IMR-90 (cell line): ENCODE results near the gene DSCAM. TPM values are rescaled to one million over a fixed set of nuclear protein-coding genes. Genes with fewer than 3 reads are reported as not detected.

Source experiments
- ATAC-seq: fragments of 200-7000 bp; cut with Tn5 transposase; 2 replicates; pipeline ENCODE4 v1.9.1; 2020; ENCODE audit warnings: low read depth, mild to moderate bottlenecking, moderate library complexity
- BruUV-seq: library from RNA; stranded (reverse); fragments of 400-500 nt; replicated peaks from 2 replicates; lab custom pipeline; 2021; lab: Mats Ljungman, UMichigan
- CTCF ChIA-PET: fragments of 300-600 bp; formaldehyde crosslinking; extraction: SDS; loops from one replicate; lab custom pipeline; 2021; ENCODE audit warnings: antibody characterized with exemption; lab: Yijun Ruan, JAX
- POLR2A ChIA-PET: fragments of 300-600 bp; sonication (Branson Sonifier 250); formaldehyde crosslinking; loops from one replicate; lab custom pipeline; 2022; ENCODE audit warnings: antibody characterized with exemption; ENCODE audit not compliant: unreplicated experiment; lab: Charles Lee
- DNase-seq: peaks from one replicate; pipeline ENCODE4 v3.0.0; 2013
- H2AFZ ChIP-seq: replicated peaks from 2 replicates; pipeline ENCODE3; 2013; ENCODE audit warnings: low read length, mild to moderate bottlenecking; ENCODE audit not compliant: poor library complexity
- H2AK5ac ChIP-seq: 2 replicates; pipeline ENCODE4 v1.6.1; 2013; ENCODE audit warnings: low read depth, low read length, inconsistent platforms
- H2AK9ac ChIP-seq: replicated peaks from 2 replicates; pipeline ENCODE3; 2013; ENCODE audit warnings: mild to moderate bottlenecking, low read depth, low read length, moderate library complexity; ENCODE audit not compliant: poor library complexity
- H2BK120ac ChIP-seq: 2 replicates; pipeline ENCODE4 v1.6.1; 2013; ENCODE audit warnings: low read depth, low read length, inconsistent platforms
- H2BK15ac ChIP-seq: 3 replicates; pipeline ENCODE4 v1.6.1; 2013; ENCODE audit warnings: low read depth, low read length, inconsistent platforms
- H2BK20ac ChIP-seq: 2 replicates; pipeline ENCODE4 v1.6.1; 2013; ENCODE audit warnings: low read depth, mild to moderate bottlenecking, inconsistent platforms, low read length, moderate library complexity
- H2BK5ac ChIP-seq: 2 replicates; pipeline ENCODE4 v1.6.1; 2013; ENCODE audit warnings: mild to moderate bottlenecking, low read depth, low read length, inconsistent platforms; ENCODE audit not compliant: poor library complexity, severe bottlenecking
- H3K14ac ChIP-seq: replicated peaks from 2 replicates; pipeline ENCODE4 v1.6.1; 2013; ENCODE audit warnings: low read depth, low read length, inconsistent platforms
- H3K18ac ChIP-seq: 2 replicates; pipeline ENCODE4 v1.6.1; 2013; ENCODE audit warnings: low read depth, low read length, control low read depth
- H3K23ac ChIP-seq: 2 replicates; pipeline ENCODE4 v1.6.1; 2013; ENCODE audit warnings: low read depth, low read length, inconsistent platforms
- H3K27ac ChIP-seq: 2 replicates; pipeline ENCODE4 v1.5.1; 2013; ENCODE audit warnings: mild to moderate bottlenecking, control low read depth, low read length; ENCODE audit not compliant: insufficient read depth
- H3K27me3 ChIP-seq: 2 replicates; pipeline ENCODE4 v1.6.1; 2013; ENCODE audit warnings: low read length; ENCODE audit not compliant: control insufficient read depth, insufficient read depth
- H3K36me3 ChIP-seq: 2 replicates; pipeline ENCODE4 v1.6.1; 2013; ENCODE audit warnings: low read length, mixed read lengths; ENCODE audit not compliant: control insufficient read depth, insufficient read depth
- H3K4ac ChIP-seq: 2 replicates; pipeline ENCODE4 v1.6.1; 2013; ENCODE audit warnings: low read depth, low read length, inconsistent platforms
- H3K4me1 ChIP-seq: 2 replicates; pipeline ENCODE4 v1.6.1; 2013; ENCODE audit warnings: low read length, mixed read lengths; ENCODE audit not compliant: control insufficient read depth, insufficient read depth
- H3K4me2 ChIP-seq: 2 replicates; pipeline ENCODE4 v1.6.1; 2013; ENCODE audit warnings: low read depth, mild to moderate bottlenecking, control low read depth, low read length, moderate library complexity
- H3K4me3 ChIP-seq: 2 replicates; pipeline ENCODE4 v1.5.1; 2013; ENCODE audit warnings: low read depth, mild to moderate bottlenecking, control low read depth, low read length, moderate library complexity; ENCODE audit not compliant: insufficient read depth
- H3K56ac ChIP-seq: 2 replicates; pipeline ENCODE4 v1.6.1; 2013; ENCODE audit warnings: low read length, inconsistent platforms; ENCODE audit not compliant: insufficient read depth; ENCODE audit errors: extremely low read depth
- H3K79me1 ChIP-seq, 2 experiments: 2 replicates each; pipeline ENCODE4 v1.6.1; 2013; ENCODE audit warnings: low read length in 2 of 2, inconsistent platforms in 1 of 2, low read depth in 1 of 2
- H3K9ac ChIP-seq: 2 replicates; pipeline ENCODE4 v1.6.1; 2013; ENCODE audit warnings: low read depth, low read length, control low read depth
- H3K9me1 ChIP-seq: 2 replicates; pipeline ENCODE4 v1.6.1; 2013; ENCODE audit warnings: low read length, inconsistent platforms; ENCODE audit not compliant: insufficient read depth
- H3K9me3 ChIP-seq: 2 replicates; pipeline ENCODE4 v1.6.1; 2013; ENCODE audit warnings: low read length; ENCODE audit not compliant: control insufficient read depth, insufficient read depth
- H4K20me1 ChIP-seq: 2 replicates; pipeline ENCODE4 v1.6.1; 2013; ENCODE audit warnings: low read length, inconsistent platforms; ENCODE audit not compliant: insufficient read depth
- H4K5ac ChIP-seq: 2 replicates; pipeline ENCODE4 v1.6.1; 2013; ENCODE audit warnings: mild to moderate bottlenecking, low read depth, low read length, control low read depth
- H4K8ac ChIP-seq, 2 experiments: 2 replicates each; pipeline ENCODE4 v1.6.1; 2013; ENCODE audit warnings: low read depth in 2 of 2, low read length in 2 of 2, control low read depth in 1 of 2, inconsistent platforms in 1 of 2
- H4K91ac ChIP-seq: 2 replicates; pipeline ENCODE4 v1.6.1; 2013; ENCODE audit warnings: low read depth, low read length, inconsistent platforms; ENCODE audit not compliant: insufficient read depth
- BHLHE40 ChIP-seq: fragments of 150-350 bp; IDR thresholded peaks from 2 replicates; pipeline ENCODE4 v1.6.1; 2016; ENCODE audit warnings: mild to moderate bottlenecking, low read depth, low read length
- CEBPB ChIP-seq: IDR thresholded peaks from 2 replicates; pipeline ENCODE4 v1.6.1; 2012; ENCODE audit warnings: low read depth, low read length, improper control_type of control experiment
- CHD1 ChIP-seq: IDR thresholded peaks from 2 replicates; pipeline ENCODE4 v1.6.1; 2012; ENCODE audit warnings: low read depth, low read length, improper control_type of control experiment
- FOS ChIP-seq: fragments of 150-350 bp; IDR thresholded peaks from 2 replicates; pipeline ENCODE4 v1.6.1; 2016; ENCODE audit warnings: low read depth, low read length
- MAFK ChIP-seq: IDR thresholded peaks from 2 replicates; pipeline ENCODE4 v1.6.1; 2012; ENCODE audit warnings: low read depth, low read length, improper control_type of control experiment
- MAZ ChIP-seq: IDR thresholded peaks from 2 replicates; pipeline ENCODE4 v1.6.1; 2012; ENCODE audit warnings: low read depth, mild to moderate bottlenecking, low read length, improper control_type of control experiment, moderate library complexity, borderline replicate concordance
- MXI1 ChIP-seq: IDR thresholded peaks from 2 replicates; pipeline ENCODE4 v1.6.1; 2012; ENCODE audit warnings: low read depth, mild to moderate bottlenecking, low read length, moderate library complexity, borderline replicate concordance
- NFE2L2 ChIP-seq: fragments of 150-350 bp; IDR thresholded peaks from 2 replicates; pipeline ENCODE4 v1.6.1; 2016; ENCODE audit warnings: low read depth, mild to moderate bottlenecking, low read length
- POLR2A ChIP-seq: IDR thresholded peaks from 2 replicates; pipeline ENCODE4 v1.6.1; 2012; ENCODE audit warnings: mild to moderate bottlenecking, low read depth, low read length
- RAD21 ChIP-seq: IDR thresholded peaks from 2 replicates; pipeline ENCODE4 v1.6.1; 2012; ENCODE audit warnings: low read length, improper control_type of control experiment
- RCOR1 ChIP-seq: IDR thresholded peaks from 2 replicates; pipeline ENCODE4 v1.6.1; 2012; ENCODE audit warnings: mild to moderate bottlenecking, low read length, improper control_type of control experiment; ENCODE audit not compliant: insufficient replicate concordance
- RFX5 ChIP-seq: IDR thresholded peaks from 2 replicates; pipeline ENCODE4 v1.8.0; 2012; ENCODE audit warnings: low read depth, mild to moderate bottlenecking, low read length, moderate library complexity
- SMC3 ChIP-seq: fragments of 150-350 bp; IDR thresholded peaks from 2 replicates; pipeline ENCODE4 v1.6.1; 2016; ENCODE audit warnings: low read depth, mild to moderate bottlenecking, antibody characterized with exemption, low read length, moderate library complexity
- WGBS, 2 experiments: methylation state at CpG; one replicate each; pipeline versions ENCODE4 v1.1.5 to v1.1.7; 2013; ENCODE audit warnings: missing lambda C conversion rate in 2 of 2; ENCODE audit not compliant: insufficient read length in 1 of 2; ENCODE audit errors: extremely low coverage in 2 of 2; 5-methylcytosine and 5-hydroxymethylcytosine counted together
- dilution Hi-C: fragments of 300-500 bp; cut with HindIII; formaldehyde crosslinking; loops from one replicate; pipeline ENCODE4 v1.14.3; 2018; ENCODE audit warnings: low sequenced_read_pairs; ENCODE audit not compliant: unreplicated experiment
- in situ Hi-C: fragments of 300-500 bp; cut with MboI; formaldehyde crosslinking; loops from 3 replicates; pipeline ENCODE4 v1.14.3; 2019; ENCODE audit warnings: low sequenced_read_pairs, inconsistent platforms, mixed read lengths
- intact Hi-C: fragments of 100-400 bp; cut with micrococcal nuclease; formaldehyde crosslinking; loops from 2 replicates; pipeline ENCODE4 v1.10.0; 2022
- polyA plus RNA-seq, 3 experiments: library from polyadenylated mRNA; depleted of rRNA; stranded (reverse); fragments of >200 nt; gene quantifications; 2 replicates each; pipeline ENCODE4 v1.2.3, GENCODE V29; 2012; ENCODE audit warnings: low replicate concordance in 1 of 3
- total RNA-seq: library from RNA; depleted of rRNA; stranded (reverse); fragments of >200 nt; gene quantifications from 2 replicates; pipeline ENCODE4 v1.2.3, GENCODE V29; 2012
- TF ChIP-seq, protein P1 (sequence below): fragments of 150-350 bp; IDR thresholded peaks from 2 replicates; pipeline ENCODE4 v1.6.1; 2016; ENCODE audit warnings: low read depth, mild to moderate bottlenecking, low read length, moderate library complexity, borderline replicate concordance
- TF ChIP-seq, protein P2 (sequence below): fragments of 150-350 bp; IDR thresholded peaks from 2 replicates; pipeline ENCODE4 v1.6.1; 2017; ENCODE audit warnings: mild to moderate bottlenecking, antibody characterized with exemption, low read length, low read depth
- TF ChIP-seq, protein P3 (sequence below): conservative IDR thresholded peaks from 2 replicates; pipeline ENCODE4 v1.5.1; 2012; ENCODE audit warnings: mild to moderate bottlenecking, low read depth, low read length, improper control_type of control experiment

Gene DSCAM
- total and polyA plus RNA-seq, 2 of the 4 experiments (the other 2 are of a cell fraction): under 0.01 to 0.02 TPM

DNA sequence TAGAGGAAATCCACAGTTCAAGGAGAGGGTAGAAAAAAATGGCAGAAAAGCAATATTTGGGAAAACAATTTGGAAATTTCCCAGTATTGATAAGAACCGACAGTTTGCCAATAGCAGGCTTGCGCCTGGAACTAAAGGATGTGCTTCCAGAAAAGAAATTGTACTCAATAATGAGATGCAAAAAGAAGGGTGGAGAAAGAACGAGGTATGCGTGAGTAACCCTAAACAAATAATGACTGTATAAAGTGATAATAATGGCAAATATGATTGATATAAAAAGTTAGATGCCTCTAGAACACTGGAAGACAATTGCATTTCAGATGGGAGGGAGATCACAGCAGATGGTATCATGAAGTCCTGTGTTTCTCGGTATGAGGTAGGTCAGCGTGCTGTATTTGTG lies 458.9 kb downstream of the DSCAM start:
- Histone ChIP-seq H3K9me3 (peaks cover 24% of the 10 kb centered on the region), H4K8ac (no peak overlapping the region), H4K5ac (no peak overlapping the region), H3K4me2 (no peak overlapping the region), H2BK5ac (no peak overlapping the region), H3K56ac (no peak overlapping the region), H3K27ac (no peak overlapping the region), H2BK15ac (no peak overlapping the region), H3K79me1 (no peaks in the 10 kb centered on the region), H2AK5ac (no peak overlapping the region), H3K27me3 (no peaks in the 10 kb centered on the region), H3K36me3 (no peaks in the 10 kb centered on the region), H2AK9ac (no peak overlapping the region), H2BK120ac (no peak overlapping the region), H3K4me1 (no peaks in the 10 kb centered on the region), H3K4ac (no peak overlapping the region), H3K14ac (no peak overlapping the region), H4K91ac (no peak overlapping the region), H2BK20ac (no peak overlapping the region), H4K20me1 (no peaks in the 10 kb centered on the region), H3K9ac (no peak overlapping the region), H2AFZ (no peak overlapping the region), H3K4me3 (no peak overlapping the region), H3K23ac (no peak overlapping the region), H3K18ac (no peak overlapping the region), H3K9me1 (no peaks in the 10 kb centered on the region)
- ChIA-PET CTCF (no interaction called here), POLR2A (no interaction called here)
- no TSS peak for BruUV-seq
- ATAC-seq (no peak), DNase-seq (no peak)
- intact Hi-C loops: no loop called here
- 0% methylated on average over 2 of the region's 6 CpGs; no CpG with 5 or more reads in 1 of the 2 experiments for WGBS, 2 experiments
- in situ Hi-C loops: no loop called here
- dilution Hi-C loops: no loop called here
- no peak for TF ChIP-seq BHLHE40
- no peak for TF ChIP-seq SMC3
- TF ChIP-seq, protein P1, sequence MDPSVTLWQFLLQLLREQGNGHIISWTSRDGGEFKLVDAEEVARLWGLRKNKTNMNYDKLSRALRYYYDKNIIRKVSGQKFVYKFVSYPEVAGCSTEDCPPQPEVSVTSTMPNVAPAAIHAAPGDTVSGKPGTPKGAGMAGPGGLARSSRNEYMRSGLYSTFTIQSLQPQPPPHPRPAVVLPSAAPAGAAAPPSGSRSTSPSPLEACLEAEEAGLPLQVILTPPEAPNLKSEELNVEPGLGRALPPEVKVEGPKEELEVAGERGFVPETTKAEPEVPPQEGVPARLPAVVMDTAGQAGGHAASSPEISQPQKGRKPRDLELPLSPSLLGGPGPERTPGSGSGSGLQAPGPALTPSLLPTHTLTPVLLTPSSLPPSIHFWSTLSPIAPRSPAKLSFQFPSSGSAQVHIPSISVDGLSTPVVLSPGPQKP: no peak
- no peak for TF ChIP-seq CEBPB
- TF ChIP-seq FOS: no peak
- TF ChIP-seq, protein P2, sequence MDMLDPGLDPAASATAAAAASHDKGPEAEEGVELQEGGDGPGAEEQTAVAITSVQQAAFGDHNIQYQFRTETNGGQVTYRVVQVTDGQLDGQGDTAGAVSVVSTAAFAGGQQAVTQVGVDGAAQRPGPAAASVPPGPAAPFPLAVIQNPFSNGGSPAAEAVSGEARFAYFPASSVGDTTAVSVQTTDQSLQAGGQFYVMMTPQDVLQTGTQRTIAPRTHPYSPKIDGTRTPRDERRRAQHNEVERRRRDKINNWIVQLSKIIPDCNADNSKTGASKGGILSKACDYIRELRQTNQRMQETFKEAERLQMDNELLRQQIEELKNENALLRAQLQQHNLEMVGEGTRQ: no peak
- TF ChIP-seq, protein P3, sequence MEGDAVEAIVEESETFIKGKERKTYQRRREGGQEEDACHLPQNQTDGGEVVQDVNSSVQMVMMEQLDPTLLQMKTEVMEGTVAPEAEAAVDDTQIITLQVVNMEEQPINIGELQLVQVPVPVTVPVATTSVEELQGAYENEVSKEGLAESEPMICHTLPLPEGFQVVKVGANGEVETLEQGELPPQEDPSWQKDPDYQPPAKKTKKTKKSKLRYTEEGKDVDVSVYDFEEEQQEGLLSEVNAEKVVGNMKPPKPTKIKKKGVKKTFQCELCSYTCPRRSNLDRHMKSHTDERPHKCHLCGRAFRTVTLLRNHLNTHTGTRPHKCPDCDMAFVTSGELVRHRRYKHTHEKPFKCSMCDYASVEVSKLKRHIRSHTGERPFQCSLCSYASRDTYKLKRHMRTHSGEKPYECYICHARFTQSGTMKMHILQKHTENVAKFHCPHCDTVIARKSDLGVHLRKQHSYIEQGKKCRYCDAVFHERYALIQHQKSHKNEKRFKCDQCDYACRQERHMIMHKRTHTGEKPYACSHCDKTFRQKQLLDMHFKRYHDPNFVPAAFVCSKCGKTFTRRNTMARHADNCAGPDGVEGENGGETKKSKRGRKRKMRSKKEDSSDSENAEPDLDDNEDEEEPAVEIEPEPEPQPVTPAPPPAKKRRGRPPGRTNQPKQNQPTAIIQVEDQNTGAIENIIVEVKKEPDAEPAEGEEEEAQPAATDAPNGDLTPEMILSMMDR: no peak
- no peak for TF ChIP-seq MAZ
- TF ChIP-seq RAD21: no peak
- no peak for TF ChIP-seq CHD1
- TF ChIP-seq MAFK: no peak
- TF ChIP-seq POLR2A: no peak
- no peak for TF ChIP-seq MXI1
- TF ChIP-seq RFX5: no peak
- TF ChIP-seq RCOR1: no peak
- no peak for TF ChIP-seq NFE2L2
